ENCODE data around the gene PNMA8C. TPM values are rescaled to one million over a fixed set of nuclear protein-coding genes. Genes with fewer than 3 reads are reported as not detected.

The PNMA8C gene
- not detected in 2 replicates for total RNA-seq (2014; rRNA removed; shearing (Covaris generic); ENCODE audit: low replicate concordance)

DNA sequence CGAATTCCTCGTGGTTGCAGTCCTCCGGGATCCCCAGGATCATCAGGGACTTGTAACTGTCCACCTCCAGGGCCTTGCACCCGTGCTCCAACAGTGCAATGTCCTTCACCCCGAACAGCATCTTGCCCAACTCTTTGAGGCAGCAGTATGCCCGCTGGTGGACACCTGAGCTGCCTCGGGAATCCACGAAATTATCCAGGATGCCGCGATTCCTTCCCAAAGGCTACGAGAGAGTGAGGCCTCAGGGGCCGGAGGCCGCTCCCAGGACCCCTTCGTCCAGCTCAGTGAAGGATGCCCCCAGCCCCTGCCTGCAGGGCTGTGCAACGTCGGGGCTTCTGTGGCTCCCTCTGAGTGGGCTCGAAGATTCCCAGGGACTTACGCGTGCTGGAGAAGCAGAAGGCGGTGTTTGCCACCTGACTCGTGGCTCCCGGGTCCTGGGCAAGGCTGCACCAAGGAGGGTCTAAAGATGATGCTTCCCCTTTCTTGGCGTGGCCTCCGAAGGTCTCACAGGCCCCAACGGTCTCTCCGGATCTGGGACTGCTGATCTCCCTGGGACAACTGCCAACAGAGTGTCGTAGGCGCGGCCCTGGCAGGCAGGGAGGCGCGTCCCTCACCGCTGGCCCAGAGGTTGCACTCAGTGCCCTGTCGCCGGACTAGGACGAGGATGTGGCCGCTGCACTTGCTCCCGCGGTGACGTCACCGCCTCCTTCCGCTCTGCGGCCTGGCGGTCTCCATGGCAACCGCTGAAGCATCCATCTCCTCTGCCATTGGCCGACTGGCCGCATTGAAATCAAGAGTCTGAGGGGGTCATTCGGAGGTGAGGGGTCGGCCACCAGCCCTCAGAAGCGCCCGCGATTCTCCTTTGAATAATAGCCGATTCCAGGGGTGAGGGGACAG is at the start of gene PNMA8C:
TSS of gene PNMA8C (minus strand) at position 698 of the 897 bp plus-strand sequence. CDS start at position 121, 577 bp downstream.
- Histone ChIP-seq H3K9me3 (0 out of 2 replicates have a peak, but pooled peaks cover under 1% of the 10 kb centered on the region), H3K27me3 (peaks cover 44% of the 10 kb centered on the region), H3K4me3 (no peak within 1 kb of the TSS), H3K36me3 (no peaks in the 10 kb centered on the region)
- DNase-seq: peak; percentile 46

DNA sequence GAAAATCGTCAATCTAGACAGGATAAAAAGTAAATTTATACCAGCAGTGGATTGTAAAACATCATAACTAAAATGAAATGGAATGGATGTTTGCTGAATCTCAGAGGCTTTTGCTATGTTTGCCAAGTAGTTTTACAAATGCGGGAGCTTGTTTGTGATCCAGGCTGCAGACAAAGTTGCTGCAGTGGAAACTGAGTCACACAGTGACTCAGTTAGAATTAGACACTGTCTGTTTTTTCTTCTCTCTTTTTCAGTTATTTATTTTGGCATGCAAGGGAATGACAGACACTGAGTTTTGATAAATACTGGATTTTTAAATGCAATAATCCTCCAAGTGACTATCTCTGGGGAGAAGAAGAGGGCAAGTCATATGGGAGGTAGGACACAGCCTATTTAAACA is 47.2 kb upstream of the PNMA8C start:
- Histone ChIP-seq H3K9me3 (no peaks in the 10 kb centered on the region), H3K36me3 (no peaks in the 10 kb centered on the region), H3K27me3 (no peaks in the 10 kb centered on the region), H3K4me3 (no peak overlapping the region)
- peak; percentile 34 for DNase-seq

DNA sequence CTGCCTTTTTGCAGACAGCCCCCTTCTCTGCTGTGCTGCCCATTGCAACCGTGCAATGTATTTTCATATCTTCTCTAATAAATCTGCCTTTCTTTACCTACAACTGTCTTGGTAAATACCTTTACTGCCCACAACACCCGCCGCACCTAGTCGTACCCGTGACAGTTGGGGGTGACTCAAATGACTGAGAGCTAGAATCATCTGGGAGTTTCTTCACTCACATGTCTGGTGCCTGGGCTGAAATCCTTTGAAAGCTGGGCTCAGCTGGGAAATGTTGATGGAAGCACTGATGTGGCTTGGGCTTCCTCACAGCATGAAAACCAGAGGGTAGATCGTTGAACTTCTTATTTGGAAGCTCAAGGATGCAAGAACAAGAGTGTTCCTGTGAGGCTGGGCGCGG is 45.5 kb upstream of the PNMA8C start:
- no peaks in the 10 kb centered on the region for H3K9me3 ChIP-seq
- H3K36me3 ChIP-seq: no peaks in the 10 kb centered on the region
- no peak overlapping the region for H3K4me3 ChIP-seq
- DNase-seq: no peak
- no peaks in the 10 kb centered on the region for H3K27me3 ChIP-seq

DNA sequence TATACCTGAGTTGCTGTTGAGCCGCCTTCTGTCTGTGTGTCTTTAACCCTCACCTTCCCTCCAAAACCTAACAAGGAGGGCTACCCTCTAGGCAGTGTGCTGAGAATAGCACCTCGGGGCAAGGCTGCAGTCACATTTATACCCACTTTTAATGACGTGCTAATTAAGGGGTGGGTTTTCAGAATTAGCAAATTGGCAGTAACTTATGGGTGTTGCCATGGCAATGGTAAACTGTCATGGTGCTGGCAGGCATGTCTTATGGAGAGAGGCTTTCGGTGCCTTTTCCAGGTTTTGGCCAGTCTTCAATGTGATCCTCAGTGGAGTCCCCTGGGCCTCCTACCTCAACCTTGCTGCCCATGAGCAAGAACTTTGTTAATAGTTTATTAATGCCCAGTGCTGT is 43.9 kb upstream of the PNMA8C start:
- Histone ChIP-seq H3K9me3 (no peaks in the 10 kb centered on the region), H3K36me3 (no peaks in the 10 kb centered on the region), H3K27me3 (no peaks in the 10 kb centered on the region), H3K4me3 (no peak overlapping the region)
- no peak for DNase-seq

DNA sequence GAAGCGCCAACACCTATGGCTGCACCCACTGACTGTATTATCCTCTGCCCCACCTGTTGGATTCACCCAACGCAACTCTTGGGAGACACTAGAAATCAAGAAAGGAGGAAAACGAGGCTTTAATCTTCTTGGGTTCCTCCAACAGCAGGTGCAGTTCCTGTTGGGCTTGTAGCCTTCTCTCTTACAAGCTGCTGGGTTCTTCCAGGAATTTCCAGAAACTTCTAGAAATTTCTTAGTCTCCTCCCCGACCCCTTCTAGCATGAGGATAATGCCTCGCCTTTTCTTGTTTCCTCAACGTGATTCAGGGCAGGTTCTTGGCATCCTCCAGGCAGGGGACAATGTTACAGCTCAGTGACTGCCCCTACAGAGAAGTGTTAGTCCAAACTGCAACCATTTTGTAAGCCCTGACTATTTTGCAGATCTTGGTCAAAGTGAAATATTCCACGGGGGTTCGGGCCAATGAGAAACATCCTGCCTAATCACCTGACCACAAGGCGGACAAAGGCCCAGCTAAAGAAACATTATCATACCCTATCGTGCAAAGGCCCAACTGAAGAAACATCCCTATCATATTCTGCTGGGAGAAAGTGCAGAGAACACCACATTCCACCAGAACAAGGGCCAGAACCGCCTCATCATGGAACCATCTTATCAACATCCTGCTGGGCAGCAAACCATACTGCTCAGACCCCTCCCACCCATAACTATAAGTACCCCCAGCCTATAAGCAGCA is 43.2 kb upstream of the PNMA8C start:
- Histone ChIP-seq H3K9me3 (no peaks in the 10 kb centered on the region), H3K36me3 (no peaks in the 10 kb centered on the region), H3K27me3 (no peaks in the 10 kb centered on the region), H3K4me3 (no peak overlapping the region)
- DNase-seq: no peak

DNA sequence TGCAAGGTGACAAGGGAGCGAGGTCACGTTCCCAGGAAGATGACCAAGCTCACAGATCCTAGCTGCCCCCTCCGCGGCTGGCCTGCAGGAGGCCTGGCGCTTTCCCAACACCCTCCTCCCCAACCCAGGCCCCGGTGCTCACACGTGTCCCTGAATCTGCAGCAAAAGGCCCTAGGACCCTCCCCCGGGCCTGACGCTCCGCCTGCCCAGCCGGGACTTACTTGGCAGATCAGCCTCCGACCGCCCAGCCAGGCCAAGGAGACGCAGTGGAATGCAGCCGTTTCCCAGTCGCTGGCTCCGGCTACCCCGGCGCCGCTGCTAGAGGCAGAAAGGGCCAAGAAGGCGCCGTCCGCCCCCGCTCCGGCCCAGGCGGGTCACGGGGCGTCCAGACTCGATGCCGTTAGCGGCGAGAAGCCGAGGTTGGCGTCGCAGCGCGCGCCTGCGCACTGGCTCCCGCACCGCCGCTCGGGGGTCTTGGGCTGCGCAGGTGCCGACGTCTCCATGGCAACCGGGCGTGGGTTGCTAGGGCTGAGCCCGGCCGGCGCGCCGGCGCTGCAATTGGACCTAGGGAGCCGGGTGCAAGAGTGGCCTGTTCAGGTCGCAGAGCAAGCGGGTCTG is 42.5 kb upstream of the PNMA8C start, which contains the start of gene PNMA8A:
TSS of gene PNMA8A (minus strand) at position 448 of the 618 bp plus-strand sequence. CDS start 528 bp downstream, outside the sequence.
- DNase-seq: peak; percentile 82
- no peak within 1 kb of the TSS for H3K4me3 ChIP-seq

DNA sequence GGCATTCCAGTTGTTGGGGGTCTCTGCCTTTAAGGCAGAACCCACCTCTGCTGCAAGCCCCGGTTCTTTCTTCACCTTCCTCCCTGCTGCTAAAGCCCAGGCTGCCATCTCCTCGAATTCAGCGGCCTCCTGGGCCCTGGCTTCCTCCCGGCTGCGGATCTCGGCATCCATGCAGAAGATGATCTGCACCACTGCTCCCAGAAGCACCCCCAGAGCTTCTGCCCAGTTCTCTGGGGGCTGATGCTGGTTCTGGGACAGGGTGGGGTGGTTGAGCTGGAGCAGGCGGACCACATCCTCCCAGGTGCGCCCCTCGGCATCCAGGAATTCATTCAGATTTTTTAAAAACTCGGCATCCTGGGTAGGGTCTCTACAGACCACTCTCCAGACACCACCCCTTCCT is 41.6 kb upstream of the PNMA8C start:
- Histone ChIP-seq H3K27me3 (no peaks in the 10 kb centered on the region), H3K4me3 (no peak overlapping the region)

More for the DNA sequence above, 42.5 kb upstream of the PNMA8C start, which contains the start of gene PNMA8A:
- H3K27me3 ChIP-seq: no peaks in the 10 kb centered on the region
- H3K9me3 ChIP-seq: no peaks in the 10 kb centered on the region
- no peaks in the 10 kb centered on the region for H3K36me3 ChIP-seq

DNA sequence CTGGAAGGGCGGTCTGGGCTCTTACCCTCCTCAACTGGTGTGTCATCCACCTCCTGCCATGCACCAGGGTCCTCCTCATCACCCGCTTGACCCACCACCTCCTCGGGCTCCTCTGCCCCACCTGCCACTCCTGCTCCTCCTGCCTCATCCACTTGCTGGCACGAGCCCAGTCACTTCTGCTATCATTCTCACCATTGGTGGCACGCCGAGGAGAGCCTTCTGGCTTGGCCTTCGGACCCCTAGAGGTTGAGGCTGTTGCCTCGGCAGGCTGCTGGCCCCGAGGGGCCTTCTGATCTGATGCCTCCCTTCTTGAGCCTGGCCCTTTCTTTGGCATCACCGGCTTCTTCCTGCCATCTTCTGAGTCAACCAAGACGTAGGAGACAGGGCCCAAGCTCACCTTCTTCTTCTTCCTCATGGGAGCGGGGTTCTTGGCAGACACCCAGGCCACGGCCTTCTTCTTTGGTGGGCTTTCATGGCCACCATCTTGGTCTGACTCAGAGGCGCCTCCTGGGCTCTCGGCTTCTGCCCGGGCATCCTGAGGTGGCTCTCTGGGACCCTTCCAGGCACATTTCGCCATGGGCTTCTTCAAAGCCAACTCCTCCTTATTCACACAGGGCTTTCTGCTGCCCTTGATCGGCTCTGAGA is 40.9 kb upstream of the PNMA8C start:
- Histone ChIP-seq H3K9me3 (no peaks in the 10 kb centered on the region), H3K27me3 (no peaks in the 10 kb centered on the region), H3K4me3 (no peak overlapping the region), H3K36me3 (no peaks in the 10 kb centered on the region)
- no peak for DNase-seq

More for the DNA sequence above, 41.6 kb upstream of the PNMA8C start:
- Histone ChIP-seq H3K36me3 (no peaks in the 10 kb centered on the region), H3K9me3 (no peaks in the 10 kb centered on the region)
- DNase-seq: no peak

DNA sequence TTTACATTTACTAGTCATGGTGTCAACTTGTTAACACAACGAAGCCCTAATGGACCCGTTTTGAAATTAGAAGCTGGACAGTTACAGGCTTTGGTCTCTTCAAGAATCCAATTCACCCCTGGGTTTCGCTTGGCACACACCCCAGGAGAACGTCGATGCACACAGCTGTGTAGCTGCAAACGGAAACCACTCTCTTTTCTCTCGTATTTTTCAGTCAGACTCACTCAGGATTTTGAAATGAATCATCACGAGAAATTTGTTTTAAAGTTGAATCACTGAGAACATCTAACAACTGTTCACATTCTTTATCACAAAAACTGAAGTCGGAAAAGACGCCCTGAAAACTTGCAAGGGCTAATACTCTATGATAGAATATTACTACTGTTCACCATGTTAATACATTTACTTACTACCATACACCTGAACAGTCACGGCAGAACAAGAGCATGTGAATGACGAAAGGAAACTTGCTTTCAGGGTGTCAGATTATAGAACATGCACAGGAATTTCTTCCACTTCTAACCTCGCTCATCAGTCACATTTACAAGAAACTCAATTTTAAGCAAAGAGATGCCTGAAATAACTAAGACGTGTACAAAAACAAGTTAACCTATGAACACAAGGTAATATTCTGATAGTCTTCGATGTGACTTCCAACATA is 37.9 kb upstream of the PNMA8C start:
- Histone ChIP-seq H3K36me3 (no peaks in the 10 kb centered on the region), H3K4me3 (0 out of 2 replicates have a peak overlapping the region, but pooled peaks have one; percentile 8), H3K27me3 (no peaks in the 10 kb centered on the region), H3K9me3 (no peaks in the 10 kb centered on the region)
- DNase-seq: peak; percentile 85

DNA sequence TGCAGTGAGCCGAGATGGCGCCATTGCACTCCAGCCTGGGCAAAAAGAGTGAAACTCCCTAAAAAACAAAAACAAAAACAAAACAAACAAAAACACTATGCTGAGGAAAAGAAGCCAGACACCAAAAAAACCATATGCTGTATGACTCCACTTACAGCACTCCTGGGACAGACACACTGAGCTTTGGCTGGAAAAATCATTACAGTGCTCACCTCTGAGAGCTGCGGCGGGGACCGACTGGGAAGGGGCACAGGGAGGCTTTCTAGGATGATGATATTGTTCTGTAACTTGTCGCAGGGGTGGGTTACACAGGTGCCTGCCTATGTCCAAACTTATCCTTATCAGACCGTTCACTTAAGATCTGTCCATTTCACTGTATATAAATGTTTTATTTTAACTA is 34.8 kb upstream of the PNMA8C start:
- Histone ChIP-seq H3K36me3 (no peaks in the 10 kb centered on the region), H3K4me3 (no peak overlapping the region), H3K9me3 (no peaks in the 10 kb centered on the region), H3K27me3 (no peaks in the 10 kb centered on the region)
- no peak for DNase-seq

DNA sequence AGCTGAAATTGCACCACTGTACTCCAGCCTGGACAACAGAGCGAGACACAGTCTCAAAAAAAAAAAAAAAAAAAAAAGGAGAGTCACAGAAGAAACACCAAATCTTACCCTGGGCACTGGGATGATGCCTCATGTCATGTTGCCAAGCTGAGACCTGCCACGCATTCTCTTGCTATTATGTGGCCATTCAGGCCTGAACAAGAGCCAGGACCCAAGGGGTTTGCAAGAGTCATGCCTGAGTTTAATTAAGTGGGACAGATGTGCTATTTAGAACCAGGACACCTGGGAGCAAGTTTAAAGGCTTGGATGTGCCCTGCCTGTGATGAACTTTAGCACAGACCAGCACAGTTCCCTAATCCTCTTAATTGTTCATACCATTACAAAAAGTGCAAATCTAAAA is 32.8 kb upstream of the PNMA8C start:
- DNase-seq: peak; percentile 77
- Histone ChIP-seq H3K27me3 (no peaks in the 10 kb centered on the region), H3K9me3 (no peaks in the 10 kb centered on the region), H3K36me3 (no peaks in the 10 kb centered on the region), H3K4me3 (no peak overlapping the region)

DNA sequence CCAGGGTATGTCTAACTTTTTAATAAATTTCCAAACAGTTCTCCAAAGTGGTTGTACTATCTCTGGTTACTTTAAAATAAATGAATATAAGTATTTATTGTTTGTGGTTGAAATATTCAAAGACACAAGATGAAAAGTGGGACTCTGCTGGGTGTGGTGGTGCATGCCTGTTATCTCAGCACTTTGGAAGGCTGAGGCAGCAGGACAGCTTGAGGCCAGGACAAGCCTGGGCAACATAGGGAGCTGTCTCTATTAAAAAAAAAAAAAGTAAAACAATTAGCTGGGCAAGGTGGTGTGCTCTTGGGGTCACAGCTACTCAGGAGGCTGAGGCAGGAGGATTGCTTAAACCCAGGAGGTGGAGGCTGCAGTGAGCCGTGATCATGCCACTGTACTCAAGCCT is 32.2 kb upstream of the PNMA8C start:
- Histone ChIP-seq H3K4me3 (no peak overlapping the region), H3K36me3 (no peaks in the 10 kb centered on the region)
- DNase-seq: no peak

DNA sequence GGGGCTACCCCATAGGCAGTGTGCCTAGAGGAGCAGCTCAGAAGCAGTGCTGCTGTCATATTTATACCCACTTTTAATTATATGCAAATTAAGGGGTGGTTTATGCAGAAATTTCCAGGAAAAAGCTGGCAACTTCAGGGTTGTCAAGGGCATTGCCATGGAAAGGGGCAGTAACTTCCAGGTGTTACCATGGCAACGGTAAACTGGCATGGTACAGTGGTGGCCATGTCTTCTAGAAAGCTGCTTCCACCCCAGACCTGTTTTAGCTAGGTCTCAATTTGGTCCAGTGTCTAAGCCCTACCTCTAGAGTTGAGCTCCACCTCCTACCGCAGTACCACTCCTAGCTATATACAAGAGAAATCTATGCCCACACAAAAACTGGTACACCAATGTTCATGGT is 31.3 kb upstream of the PNMA8C start:
- Histone ChIP-seq H3K36me3 (no peaks in the 10 kb centered on the region), H3K27me3 (no peaks in the 10 kb centered on the region)

More for the DNA sequence above, 32.2 kb upstream of the PNMA8C start:
- H3K9me3 ChIP-seq: no peaks in the 10 kb centered on the region
- H3K27me3 ChIP-seq: no peaks in the 10 kb centered on the region

DNA sequence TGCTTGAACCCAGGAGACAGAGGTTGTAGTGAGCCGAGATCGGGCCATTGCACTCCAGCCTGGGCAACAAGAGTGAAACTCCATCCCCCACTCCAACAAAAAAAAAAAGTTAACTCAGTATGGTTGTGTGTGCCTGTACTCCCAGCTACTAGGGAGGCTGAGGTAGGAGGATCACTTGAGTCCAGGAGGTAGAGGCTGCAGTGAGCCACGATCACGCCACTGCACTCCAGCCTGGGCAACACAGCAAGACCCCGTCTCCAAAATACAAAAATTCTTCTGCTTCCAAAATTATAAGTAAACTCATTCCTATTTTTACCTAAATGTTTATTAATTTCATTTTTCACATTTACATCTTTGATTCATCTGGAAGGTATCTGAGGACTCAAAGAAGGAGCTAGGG is 28.2 kb upstream of the PNMA8C start:
- Histone ChIP-seq H3K4me3 (no peak overlapping the region), H3K36me3 (no peaks in the 10 kb centered on the region), H3K27me3 (no peaks in the 10 kb centered on the region), H3K9me3 (no peaks in the 10 kb centered on the region)
- no peak for DNase-seq

More for the DNA sequence above, 31.3 kb upstream of the PNMA8C start:
- H3K4me3 ChIP-seq: no peak overlapping the region
- no peak for DNase-seq
- no peaks in the 10 kb centered on the region for H3K9me3 ChIP-seq

DNA sequence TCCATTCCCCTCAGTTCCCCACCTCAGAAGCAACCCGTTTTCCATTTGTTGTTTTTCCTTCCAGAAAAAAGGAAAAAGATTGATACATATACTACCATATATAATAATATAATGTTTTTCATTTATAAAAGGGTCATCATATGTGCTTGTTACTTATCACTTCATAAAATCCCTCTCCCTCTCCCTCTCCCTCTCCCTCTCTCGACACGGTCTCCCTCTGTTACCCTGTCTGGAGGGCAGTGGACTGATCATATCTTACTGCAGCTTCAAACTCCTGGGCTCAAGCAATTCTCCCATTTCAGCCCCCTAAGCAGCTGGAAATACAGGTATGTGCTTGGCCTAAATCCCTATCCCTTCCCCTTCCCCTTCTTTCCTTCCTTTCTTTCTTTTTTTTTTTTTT is 25.5 kb upstream of the PNMA8C start:
- Histone ChIP-seq H3K4me3 (no peak overlapping the region), H3K9me3 (peaks cover 4% of the 10 kb centered on the region), H3K27me3 (no peaks in the 10 kb centered on the region), H3K36me3 (no peaks in the 10 kb centered on the region)
- no peak for DNase-seq

DNA sequence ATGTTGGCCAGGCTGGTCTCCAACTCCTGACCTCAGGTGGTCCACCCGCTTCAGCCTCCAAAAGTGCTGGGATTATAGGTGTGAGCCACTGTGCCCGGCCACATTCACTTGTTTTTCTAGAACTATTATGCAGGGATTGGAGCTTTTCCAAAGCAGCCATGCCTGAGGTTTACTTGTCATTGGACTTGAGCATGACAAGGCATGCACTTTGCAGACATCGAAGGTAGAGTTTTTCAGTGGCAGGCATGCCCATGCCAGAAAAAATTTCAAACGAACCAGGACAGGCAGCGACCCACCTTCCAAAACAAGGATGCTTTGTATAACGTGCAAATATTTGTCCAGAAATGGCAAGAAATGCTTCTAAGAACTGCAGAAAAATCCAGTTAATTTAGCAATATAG is 24.9 kb upstream of the PNMA8C start:
- H3K4me3 ChIP-seq: no peak overlapping the region
- no peaks in the 10 kb centered on the region for H3K36me3 ChIP-seq
- no peaks in the 10 kb centered on the region for H3K27me3 ChIP-seq
- no peak for DNase-seq
- H3K9me3 ChIP-seq: peaks cover 6% of the 10 kb centered on the region

Data from MG63 (cell line).